GM12875 (cell line): ENCODE results near the gene UBA3.

Experiments
- H3K4me3 ChIP-seq: one replicate; pipeline ENCODE4 v1.5.1; 2011; ENCODE audit warnings: low read depth, low read length, control low read depth
- CTCF ChIP-seq: IDR thresholded peaks from 2 replicates; pipeline ENCODE4 v1.5.1; 2011; ENCODE audit warnings: low read depth, mild to moderate bottlenecking, control low read depth, inconsistent platforms, low read length, moderate library complexity, borderline replicate concordance; ENCODE audit not compliant: insufficient read depth

UBA3 gene

GRCh38 chr3:69115731-69116130 is 35.6 kb upstream of the UBA3 start:
- no peak overlapping the region for H3K4me3 ChIP-seq
- no peak for TF ChIP-seq CTCF

- no peak for TF ChIP-seq CTCF
- no peak overlapping the region for H3K4me3 ChIP-seq
These were observed 33.4 kb upstream of the UBA3 start for GRCh38 chr3:69113536-69113935.

GRCh38 chr3:69110941-69111546 is 30.9 kb upstream of the UBA3 start:
- no peak overlapping the region for H3K4me3 ChIP-seq
- no peak for TF ChIP-seq CTCF

- TF ChIP-seq CTCF, result no peak
- no peak overlapping the region for H3K4me3 ChIP-seq
These were observed 28.6 kb upstream of the UBA3 start for GRCh38 chr3:69108811-69109210.

GRCh38 chr3:69107841-69108240 is 27.7 kb upstream of the UBA3 start:
- H3K4me3 ChIP-seq, result no peak overlapping the region
- no peak for TF ChIP-seq CTCF

- no peak for TF ChIP-seq CTCF
- H3K4me3 ChIP-seq, result no peak overlapping the region
These were observed 25.2 kb upstream of the UBA3 start for GRCh38 chr3:69105320-69105719.

- no peak overlapping the region for H3K4me3 ChIP-seq
- TF ChIP-seq CTCF, result no peak
These were observed 24.4 kb upstream of the UBA3 start for GRCh38 chr3:69104586-69104985.
